GM18907 (cell line): ENCODE data around the gene ZNF556.

Source experiments
- ATAC-seq: cut with Tn5 transposase; IDR thresholded peaks from one replicate; pipeline ENCODE4 v1.9.1; 2021; ENCODE audit warnings: mild to moderate bottlenecking, moderate library complexity; ENCODE audit not compliant: unreplicated experiment

Gene ZNF556

DNA sequence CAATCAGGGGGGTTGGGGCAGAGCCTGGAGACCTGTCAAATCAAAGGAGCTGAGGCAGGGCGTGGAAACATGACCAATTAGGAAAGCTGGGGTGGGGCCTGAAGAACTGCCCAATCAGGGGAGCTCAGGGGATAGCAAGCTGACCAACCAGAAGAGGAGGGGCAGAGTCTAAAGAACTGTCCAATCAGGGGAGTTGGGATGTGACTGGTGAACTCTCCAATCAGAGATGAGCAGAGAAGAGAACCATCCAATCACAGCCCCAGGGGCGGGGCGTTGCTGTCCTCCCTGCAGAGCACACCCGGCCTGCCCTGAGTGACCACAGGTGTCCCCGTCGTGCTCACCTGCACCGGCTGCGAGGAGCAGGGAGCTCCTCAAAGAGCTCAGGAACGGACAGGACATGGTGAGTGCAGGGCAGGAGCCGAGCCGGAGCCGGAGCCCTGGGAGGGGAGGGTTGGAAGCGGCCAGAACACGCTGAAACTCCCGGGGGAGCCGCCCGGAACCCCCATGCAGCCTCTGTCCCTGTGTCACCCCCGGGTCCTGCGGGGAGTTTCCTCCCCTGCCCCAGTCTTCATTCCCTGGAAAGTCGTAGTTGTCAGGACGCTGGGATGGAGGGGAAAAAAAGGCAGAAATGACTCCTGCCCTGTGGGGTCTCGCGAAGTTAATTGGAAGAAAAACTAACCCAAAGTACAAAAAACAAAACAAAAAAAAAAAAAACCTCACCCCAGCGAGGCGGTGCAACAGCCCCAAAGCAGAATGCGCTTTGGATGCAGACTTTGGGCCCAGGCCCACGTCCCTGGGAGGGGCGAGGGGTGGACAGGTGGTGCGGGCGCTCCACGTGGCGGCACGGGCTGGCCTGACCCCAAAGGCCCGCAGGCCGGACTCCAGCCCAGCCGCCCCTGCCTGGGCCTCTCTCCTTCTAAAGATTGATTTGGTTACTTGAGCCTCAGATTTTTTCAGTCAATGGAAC, at the start of gene ZNF556:
Gene ZNF556, plus strand, starts transcription at position 311 of the 967 bp plus-strand sequence. Its CDS starts 87 bp downstream, at position 398.
- ATAC-seq, result no peak

DNA sequence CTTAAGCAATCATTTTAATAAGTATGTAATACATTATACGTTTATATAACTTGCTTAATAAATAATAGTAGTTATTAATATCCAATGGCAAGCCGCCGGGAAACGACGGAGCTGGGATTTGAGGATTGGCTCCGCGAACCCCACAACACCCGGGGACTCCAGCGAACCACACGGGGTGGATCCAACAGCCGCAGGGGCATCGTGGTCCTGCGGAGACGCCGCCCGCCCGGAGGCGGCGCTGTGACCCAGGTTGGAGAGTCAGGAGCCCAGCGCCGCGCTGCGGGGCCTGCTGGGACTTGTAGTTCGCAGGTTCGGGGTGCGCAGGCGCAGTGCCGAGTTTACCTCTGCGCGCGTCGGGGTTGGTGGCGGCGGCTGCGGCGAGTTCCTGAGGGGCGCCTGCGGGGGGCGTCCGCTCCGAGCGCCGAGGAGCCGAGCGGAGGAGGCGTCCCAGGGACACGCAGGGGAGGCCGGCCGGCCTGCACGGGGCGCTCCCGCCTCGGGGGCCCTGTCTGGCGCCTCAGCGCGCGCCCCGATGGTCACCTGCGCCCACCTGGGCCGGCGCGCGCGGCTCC, 47.5 kb upstream of the ZNF556 start, which contains the start of gene ZNF554:
Gene ZNF554, plus strand, starts transcription at position 329 of the 572 bp plus-strand sequence. Its CDS starts 204 bp downstream, at position 533.
- ATAC-seq, result peak; percentile 84

DNA sequence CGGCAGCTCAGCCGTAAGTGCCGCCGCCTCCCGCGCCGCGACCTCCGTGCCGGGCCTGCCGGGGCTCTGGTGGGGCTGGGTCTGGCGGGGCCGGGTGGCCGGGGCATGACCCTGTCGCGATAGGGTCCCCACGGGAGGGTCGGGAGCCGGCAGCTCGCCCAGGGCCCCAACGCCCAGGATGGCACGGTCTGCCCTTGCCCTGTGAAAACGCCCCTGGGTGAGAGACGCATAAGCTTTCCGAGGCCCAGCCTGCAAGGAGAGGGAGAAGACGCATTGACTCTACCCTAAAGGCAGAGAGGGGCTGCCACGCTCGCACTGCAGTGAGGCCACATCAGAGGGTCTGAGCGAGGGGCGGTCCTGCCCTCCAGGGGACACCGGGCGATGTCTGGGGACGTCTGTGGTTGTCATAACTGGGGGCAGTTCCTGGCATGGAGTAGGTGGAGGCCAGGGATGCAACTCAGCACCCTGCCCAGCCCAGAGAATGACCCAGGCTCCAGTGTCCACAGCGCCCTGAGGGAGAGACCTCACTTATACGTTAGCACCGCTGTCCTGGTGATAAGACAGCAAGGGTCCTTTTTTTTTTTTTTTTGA, 46.9 kb upstream of the ZNF556 start:
- ATAC-seq, result no peak

DNA sequence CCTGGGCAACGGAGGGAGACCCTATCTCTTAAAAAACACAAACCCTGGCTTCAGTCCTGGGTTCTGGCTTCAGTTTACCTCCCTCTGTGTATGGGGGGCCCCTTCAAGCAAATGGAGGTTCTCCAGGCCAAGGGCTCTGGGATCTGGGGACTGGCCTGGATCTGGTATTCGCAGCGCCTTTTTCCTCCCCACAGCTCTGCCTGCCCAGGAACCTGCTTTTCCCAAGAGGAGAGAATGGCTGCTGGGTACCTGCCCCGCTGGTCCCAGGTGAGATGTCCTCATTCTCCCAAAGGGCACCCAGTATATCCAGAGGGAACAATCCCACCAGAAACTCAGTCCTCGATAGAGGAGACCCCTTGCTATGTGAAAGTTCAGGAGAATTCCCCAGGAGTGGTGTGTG, 44.3 kb upstream of the ZNF556 start:
- ATAC-seq, result no peak

DNA sequence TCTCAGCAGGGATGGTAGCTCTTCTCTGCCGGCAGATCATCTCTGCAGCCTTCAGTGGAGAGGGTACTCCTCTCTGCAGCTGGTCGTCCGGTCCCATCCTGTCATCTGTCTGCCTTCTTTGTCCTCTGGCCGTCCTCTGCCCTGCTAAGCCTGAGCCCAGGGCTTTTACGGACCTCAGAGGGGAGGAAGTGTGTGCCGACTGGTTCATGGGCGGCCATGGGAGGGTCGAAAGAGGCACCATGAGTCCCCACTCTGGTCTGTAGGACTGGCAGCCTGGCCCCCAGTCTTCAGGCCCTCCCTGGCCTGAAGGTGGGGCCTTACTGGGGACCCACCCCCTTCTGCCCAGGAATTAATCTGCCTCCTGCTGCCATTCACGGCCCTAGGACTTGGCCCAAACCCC, 43.5 kb upstream of the ZNF556 start:
- no peak for ATAC-seq

DNA sequence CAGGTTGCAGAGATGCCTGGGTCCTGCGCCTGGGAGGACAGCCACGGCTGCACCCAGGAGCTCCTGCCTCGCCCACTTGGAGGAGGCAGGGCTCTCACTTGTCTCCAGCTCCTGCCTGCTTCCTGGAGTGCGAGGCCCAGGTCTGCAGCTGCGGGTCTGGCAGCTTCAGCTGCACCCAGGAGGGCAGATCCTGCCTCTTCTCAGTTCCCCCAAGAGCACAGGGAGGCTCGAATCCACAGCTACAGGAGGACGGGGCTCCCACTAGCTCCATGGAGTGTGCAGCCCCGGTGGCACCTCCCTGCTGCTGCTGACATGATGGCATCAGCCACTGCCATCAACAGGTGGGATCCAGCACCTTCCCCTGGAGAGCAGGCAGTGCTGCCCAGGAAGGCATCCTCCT, 43.0 kb upstream of the ZNF556 start:
- no peak for ATAC-seq

DNA sequence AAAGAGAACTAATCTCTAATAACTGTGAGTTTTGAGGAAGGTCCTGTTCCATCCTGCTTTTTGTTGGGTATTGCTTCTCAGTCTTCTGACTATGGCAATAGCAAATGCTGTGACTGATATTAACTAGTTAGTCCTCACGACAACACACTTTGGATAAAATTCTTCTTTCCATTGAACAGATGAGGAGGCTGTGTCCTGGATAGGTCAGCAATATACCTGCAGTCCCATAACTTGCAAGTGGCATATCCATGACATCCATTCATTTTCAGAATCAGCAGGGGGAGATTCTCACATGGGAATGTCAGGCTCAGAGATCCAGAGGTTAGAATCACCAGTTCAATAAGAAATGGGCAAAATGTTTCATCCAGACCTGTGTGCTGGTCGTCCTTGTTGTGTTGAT, 40.1 kb upstream of the ZNF556 start:
- no peak for ATAC-seq

DNA sequence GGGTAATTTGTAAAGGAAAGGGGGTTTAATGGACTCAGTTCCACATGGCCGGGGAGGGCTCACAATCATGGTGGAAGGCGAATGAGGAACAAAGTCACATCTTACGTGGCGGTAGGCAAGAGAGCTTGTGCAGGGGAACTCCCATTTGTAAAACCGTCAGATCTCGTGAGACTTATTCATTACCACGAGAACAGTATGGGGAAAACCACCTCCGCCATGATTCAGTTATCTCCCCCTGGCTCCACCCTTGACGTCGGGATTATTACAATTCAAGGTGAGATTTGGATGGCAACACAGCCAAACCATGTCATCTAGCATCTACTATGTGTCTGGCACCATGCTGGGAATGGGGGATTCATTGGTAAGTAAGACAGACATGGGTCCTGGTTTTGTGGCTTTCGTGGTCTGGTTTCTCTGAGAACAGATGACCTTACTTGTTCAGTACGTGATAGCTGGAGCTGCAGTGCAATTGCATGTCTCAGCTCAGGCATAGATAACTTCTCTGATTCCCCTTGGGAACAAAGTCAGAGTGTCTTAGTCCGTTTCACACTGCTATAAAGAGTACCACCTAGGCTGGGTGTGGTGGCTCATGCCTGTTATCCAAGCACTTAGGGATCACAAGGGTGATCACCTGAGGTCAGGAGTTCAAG, 39.2 kb upstream of the ZNF556 start:
- no peak for ATAC-seq

DNA sequence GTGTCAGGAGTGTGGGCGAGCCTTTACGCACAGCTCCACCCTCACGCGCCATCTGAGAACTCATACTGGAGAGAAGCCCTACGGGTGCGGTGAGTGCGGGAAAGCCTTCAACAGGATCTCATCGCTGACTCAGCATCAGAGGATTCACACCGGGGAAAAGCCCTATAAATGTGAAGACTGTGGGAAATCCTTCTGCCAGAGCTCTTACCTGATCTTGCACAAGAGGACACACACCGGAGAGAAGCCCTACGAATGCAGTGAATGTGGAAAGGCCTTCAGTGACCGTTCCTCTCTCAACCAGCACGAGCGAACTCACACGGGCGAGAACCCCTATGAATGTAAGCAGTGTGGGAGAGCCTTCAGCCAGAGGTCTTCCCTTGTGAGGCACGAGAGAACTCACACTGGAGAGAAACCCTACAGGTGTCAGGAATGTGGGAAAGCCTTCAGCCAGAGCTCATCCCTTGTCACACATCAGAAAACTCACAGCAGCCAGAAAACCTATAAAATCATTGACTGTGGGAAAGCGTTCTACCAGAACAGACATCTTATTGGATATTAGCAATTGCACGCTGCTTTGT, 32.8 kb upstream of the ZNF556 start:
- ATAC-seq, result no peak

DNA sequence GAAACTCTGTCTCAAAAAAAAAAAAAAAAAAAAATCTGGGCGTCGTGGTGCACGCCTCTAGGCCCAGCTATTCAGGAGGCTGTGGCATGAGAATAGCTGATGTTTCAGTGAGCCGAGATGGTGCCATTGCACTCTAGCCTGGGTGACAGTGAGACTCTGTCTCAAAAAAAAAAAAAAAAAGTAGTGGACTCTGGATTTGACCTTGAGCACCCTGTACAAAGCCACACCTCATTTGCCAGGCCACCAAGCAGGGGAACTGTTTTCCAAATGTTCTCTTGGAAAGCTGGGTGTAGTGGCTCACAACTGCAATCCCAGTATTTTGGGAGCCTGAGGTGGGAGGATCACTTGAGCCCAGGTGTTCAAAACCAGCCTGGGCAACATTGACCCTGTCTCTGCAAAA, 29.7 kb upstream of the ZNF556 start:
- no peak for ATAC-seq

DNA sequence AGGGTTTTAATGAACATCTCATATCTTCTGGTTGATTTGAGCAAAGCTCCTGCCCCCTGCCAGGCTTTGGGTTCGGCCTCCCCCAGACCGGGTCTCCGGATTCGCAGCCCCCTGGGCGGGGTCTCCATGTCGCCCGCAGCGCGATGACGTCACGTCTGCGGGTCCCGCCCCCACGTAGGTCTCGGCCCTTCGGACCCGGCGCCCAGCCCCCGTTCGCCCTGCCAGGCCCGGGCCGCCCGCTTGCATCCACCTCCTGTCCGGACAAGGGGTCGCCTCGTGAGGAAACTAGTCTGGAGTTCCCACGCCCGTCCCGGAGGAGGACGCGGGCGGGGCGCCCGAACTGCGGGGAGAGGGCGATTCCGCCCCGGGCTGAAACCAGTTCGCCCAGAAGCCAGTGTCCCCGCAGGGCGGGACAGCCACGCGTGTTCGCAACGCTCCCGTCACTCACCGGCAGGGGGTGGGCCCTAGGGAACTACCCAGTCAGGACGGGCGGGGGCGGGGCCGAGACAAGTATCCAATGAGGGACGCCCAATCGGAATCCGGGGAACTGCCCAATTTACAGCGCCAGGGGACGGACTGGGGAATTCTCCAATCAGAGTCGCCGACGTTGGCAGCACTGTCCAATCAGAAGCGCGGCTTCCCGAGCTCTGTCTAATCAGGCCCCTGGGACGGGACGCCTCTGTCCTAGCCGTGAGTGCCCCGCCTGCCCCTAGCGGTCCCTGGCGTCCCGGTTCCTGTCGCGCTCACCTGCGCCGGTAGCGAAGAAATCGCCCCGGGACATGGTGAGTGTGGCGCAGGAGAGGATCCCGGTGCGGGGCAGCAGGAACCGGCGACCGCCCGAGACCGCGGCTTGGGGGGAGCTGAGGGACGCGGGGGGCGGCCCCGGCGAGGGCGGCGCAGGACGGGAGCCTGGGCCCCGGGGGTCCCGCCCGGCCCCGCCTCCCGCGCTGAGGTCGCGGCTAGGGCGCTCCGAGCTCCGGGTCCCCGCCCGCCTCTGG, 26.0 kb upstream of the ZNF556 start, which contains the start of gene ZNF555:
Gene ZNF555, plus strand, starts transcription at position 682 of the 998 bp plus-strand sequence. Its CDS starts 98 bp downstream, at position 780.
- ATAC-seq, result peak; percentile 90

DNA sequence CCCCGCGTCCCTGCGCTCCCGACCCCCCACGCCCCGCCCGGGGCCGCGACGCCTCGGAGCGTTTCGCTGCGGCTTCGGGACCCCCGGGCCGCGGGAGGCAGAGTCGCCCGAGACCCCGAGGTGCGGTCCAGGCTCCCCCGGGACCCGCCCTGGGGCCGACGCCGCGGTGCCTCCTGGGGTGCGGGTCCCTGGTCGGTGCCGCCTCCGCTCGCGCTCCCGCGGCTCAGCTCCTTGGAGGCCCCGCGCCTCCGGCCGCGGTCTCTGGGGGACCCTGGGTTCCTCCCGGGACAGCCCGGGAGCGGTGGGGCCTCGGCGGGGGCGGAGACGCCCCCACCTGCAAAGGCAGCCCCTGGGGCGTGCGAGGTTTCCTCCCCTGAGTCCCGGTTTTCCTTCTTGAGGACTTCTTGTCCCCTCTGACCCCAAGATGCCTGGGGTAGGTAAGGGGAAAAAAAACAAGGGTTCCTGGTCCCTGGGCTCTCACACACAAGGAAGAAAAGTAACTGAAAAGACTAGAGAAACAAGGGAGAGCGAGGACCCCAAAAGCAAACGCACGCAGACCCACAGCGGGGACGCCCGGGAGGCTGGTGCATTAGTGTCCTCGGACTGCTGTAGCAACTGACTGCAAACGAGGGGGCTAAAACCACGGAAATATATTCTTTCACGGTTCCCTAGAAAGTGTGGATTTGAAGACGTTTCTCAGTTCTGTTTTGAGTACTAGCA, 25.1 kb upstream of the ZNF556 start:
- no peak for ATAC-seq

DNA sequence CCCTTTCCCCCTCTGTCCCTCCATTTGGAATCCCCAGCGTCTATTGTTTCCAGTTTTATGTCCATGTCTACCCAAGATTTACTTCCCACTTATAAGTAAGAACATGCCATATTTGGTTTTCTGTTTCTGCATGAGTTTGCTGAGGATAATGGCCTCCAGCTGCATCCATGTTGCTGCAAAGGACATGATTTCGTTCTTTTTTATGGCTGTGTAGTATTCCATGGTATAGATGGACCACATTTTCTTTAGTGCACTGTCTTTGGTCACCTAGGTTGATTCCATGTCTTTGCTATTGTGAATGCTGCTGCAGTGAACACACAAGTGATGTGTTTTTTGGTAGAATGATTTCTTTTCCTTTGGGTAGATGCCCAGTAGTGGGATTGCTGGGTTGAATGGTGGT, 22.0 kb upstream of the ZNF556 start:
- no peak for ATAC-seq

DNA sequence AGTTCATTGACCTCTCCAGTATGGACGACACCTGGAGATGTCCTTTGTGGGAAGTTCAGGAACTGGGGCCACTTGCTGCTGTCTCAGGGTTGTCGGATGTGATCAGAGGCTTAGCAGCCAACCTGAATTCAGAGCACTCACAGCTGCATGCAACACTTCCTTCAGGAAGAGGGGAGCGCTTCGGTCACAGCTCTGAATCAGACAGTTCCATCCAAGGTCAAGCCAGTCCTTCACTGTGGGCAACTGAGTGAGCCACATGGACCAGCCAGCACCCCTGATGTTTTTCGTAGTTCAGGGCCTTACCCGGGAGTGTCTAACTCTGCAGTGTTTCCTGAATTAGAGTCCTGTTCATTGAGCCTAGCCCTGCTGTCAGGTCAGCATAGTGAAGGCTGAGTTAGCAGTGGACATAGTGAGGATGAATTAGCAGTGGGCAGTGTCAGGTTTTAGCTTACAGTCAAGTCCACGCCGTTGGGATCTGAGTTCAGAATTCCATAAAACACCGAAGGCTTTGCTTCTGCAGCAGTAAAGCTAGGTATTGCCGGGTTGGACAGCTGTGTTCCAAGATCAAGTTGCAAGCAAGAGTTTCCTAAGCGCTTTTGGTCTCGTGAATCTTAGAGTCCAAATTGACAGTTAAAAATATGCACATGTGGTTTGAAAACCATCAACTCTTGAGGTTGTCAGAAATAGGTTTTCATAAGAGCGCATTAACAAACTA, 20.8 kb upstream of the ZNF556 start:
- no peak for ATAC-seq

DNA sequence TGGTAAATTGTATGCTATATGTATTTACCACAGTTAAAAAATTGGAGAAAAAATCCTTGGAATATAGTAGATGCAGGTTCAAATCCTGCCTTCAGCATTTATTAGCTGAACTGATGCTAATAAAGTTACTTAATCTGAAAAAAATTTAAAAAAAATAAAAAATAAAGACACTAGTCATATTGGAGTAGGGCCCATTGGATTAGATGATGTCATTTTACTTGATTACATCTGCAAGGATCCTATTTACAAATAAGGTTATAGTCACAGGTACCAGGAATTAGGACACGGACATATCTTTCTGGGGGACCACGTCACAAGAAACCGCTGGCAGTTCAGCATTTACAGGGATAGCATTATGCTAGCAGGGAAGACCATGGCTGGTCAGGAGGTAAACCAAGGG, 19.6 kb upstream of the ZNF556 start:
- ATAC-seq, result no peak

DNA sequence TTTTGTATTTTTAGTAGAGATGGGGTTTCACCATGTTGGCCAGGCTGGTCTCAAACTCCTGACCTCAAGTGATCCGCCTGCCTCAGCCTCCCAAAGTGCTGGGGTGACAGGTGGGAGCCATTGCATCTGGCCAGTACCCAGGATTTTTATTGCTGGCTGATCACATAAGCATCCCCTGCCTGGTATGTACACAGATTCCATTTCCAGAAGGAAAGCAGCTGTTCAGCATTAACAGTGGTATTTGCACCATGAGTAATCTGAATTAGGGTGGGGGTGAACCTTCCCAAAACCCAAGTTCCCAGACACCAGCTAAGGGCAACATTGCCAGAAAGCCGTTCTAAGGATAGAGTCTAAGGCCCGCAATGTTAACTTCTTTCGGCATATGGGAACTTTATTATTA, 18.5 kb upstream of the ZNF556 start:
- no peak for ATAC-seq

DNA sequence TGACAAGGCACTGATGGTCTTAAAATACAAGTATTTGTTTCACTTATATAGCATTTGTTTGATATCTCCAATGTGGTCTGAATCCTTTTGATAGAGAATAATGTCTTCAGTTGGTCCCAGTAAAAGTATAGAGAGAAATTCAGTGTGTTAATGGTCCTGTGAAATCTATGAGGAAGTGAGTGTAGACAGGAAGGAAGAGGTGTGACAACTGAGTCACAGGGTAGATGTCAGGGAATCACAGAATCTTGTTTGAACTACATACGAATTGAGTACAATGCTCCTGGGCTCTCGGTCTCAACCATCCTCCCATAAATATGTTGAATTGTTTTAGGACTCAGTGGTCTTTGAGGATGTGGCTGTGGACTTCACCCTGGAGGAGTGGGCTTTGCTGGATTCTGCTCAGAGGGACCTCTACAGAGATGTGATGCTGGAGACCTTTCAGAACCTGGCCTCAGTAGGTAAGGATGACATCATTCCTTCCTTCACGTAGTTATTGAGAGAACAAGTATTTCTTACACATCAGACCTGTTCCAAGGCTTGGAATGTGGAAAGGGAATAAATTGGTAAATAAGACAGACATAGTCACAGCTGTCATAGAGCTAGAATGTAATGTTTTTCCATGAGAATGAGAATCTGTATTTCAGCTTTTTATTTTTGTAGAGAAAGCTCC, 16.7 kb upstream of the ZNF556 start:
- ATAC-seq, result no peak

DNA sequence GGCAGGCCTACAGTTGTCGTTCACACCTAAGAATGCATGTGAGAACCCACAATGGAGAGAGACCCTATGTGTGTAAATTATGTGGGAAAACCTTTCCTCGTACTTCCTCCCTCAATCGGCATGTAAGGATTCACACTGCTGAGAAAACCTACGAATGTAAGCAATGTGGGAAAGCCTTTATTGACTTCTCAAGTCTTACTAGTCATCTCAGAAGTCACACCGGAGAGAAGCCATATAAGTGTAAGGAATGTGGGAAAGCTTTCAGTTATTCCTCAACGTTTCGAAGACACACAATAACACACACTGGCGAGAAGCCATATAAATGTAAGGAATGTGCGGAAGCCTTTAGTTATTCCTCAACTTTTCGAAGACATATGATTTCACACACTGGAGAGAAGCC, 14.5 kb upstream of the ZNF556 start:
- ATAC-seq, result no peak
